G401 (cell line): ENCODE measurements around the gene CFAP53. TPM values are rescaled to one million over a fixed set of nuclear protein-coding genes. Genes with fewer than 3 reads are reported as not detected.
A peak's percentile ranks its signal among the peaks of the same experiment; 100 is the strongest.

Experiments
- DNase-seq: peaks from one replicate; pipeline ENCODE4 v3.0.0-alpha.2; 2015; ENCODE audit warnings: low spot score
- in situ Hi-C: cut with HindIII; loops from 2 replicates; pipeline ENCODE4 v1.10.0; 2016; ENCODE audit warnings: low sequenced_read_pairs, mixed read lengths
- total RNA-seq: library from RNA; depleted of rRNA; stranded (reverse); fragments of >200 nt; shearing (Covaris generic); gene quantifications from 2 replicates; pipeline ENCODE4 v1.2.3, GENCODE V29; 2014

CFAP53 gene
- total RNA-seq, 1 experiment from 2014 or later = not detected

DNA sequence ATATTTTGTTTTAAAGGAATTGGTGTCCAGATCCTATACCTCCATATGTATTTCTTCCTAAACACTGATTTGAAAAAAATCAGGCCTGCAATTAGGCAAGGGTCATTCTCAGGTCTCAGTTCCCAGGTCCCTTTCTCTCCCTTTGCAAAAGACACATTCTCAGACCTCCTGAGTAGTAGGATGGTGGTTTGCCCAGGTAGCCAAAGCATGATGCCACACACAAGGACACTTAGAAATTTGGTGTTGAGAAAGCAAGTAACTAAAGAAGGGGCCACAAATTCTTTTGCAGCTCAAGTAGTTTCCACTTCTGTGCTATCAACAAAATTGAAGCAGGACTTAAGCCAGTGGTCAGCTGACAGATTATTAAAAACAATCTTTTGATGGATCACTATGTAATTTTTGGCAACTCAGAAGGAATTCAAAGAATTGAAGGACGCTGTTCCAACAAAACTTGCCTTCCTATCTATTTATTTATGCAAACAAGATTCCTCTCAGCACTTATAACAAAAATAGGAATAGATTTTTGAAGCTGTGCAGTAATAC lies 64.7 kb downstream of the CFAP53 start:
- in situ Hi-C loops = loop anchor here (25.0 kb wide), 1 partner anchor 186 kb away; the partner anchor contains the start of gene SKA1
- no peak for DNase-seq

DNA sequence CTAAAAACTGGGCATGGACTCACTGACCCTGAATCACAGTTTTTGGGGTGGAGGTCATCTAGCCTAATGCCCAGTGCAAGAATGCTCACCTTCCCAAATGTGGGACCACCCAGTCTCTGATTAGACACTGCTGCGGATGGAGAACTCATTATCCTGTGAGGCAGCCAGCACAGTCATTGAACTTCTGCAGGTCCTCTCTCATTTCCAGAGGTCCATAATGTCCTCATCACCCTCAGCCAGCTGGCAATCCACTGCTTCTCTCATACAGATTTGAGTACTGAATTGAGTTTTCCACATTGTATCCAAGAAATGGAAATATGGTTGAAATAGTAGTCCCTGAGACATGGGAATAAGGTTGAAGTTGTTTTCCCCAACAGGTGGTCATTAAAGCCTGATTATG lies 66.4 kb downstream of the CFAP53 start:
- no peak for DNase-seq
- in situ Hi-C loops = loop anchor here (25.0 kb wide), 2 partner anchors 187 to 238 kb away; partner anchors contain the start of gene SKA1

DNA sequence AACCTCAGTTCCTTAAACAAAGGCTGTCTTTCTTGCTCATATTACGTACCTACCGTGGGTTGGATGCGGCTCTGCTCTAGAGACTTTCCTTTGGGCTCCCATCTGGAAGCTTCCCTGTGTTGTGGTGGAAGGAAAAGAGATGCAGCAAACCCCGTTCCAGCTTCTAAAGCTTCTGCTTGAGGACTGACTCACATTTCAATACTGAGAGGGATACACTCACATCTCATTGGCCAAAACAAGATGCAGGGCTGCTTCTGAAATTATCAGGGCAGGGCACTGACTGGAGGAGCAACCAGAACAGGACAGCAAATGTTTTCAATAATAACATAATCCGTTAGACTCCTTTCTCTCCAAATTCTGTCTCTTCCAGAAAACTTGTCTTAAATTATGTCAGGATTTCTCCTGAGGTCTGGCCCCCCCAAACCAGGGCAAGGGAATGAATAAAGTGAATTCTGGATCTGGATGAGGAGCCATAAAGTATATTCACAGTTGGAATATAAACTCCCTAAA lies 66.9 kb downstream of the CFAP53 start:
- in situ Hi-C loops = loop anchor here (25.0 kb wide), 1 partner anchor 237 kb away; no protein-coding TSS in a partner anchor
- no peak for DNase-seq

DNA sequence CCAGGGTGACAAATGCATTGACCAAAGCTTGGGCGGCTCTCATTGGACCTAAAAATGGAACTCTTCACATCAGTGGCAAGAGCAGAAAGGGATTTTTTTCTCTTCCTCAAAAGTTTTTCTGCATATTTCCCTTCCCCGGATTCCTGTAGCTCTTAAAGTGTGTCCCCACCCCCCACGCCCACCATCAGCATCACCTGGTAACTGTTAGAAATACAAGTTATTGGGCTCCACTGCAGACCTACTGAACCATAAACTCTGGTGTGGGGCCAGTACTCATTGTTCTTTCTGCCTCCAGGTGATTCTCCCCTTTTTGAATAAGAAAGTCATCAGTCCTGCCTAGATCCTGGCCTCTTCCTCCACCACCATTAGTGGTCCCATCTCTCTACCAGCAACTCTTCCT lies 70.0 kb downstream of the CFAP53 start:
- in situ Hi-C loops = loop anchor here (25.0 kb wide), 1 partner anchor 234 kb away; no protein-coding TSS in a partner anchor
- no peak for DNase-seq

DNA sequence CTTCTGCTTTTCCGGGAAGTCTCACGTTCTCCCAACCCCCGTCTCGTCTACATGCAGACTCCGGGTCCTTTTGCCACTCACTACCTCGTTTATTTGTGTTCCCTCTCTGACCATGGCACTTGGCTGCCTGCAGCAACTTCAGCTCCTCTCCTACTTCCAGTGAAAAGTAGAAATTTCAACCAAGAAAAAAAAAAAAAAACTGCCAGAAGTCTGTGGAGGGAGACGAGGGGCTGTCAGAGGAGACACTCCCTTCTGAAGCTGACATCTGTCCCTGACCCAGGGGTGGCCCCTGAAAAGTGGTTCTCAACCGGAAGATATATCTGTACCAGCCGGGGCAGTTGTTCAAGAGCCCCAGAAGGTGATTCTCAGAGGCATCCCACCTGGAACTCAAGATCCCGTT lies 70.6 kb downstream of the CFAP53 start:
- DNase-seq = no peak
- in situ Hi-C loops = loop anchor here (25.0 kb wide), 1 partner anchor 233 kb away; no protein-coding TSS in a partner anchor

DNA sequence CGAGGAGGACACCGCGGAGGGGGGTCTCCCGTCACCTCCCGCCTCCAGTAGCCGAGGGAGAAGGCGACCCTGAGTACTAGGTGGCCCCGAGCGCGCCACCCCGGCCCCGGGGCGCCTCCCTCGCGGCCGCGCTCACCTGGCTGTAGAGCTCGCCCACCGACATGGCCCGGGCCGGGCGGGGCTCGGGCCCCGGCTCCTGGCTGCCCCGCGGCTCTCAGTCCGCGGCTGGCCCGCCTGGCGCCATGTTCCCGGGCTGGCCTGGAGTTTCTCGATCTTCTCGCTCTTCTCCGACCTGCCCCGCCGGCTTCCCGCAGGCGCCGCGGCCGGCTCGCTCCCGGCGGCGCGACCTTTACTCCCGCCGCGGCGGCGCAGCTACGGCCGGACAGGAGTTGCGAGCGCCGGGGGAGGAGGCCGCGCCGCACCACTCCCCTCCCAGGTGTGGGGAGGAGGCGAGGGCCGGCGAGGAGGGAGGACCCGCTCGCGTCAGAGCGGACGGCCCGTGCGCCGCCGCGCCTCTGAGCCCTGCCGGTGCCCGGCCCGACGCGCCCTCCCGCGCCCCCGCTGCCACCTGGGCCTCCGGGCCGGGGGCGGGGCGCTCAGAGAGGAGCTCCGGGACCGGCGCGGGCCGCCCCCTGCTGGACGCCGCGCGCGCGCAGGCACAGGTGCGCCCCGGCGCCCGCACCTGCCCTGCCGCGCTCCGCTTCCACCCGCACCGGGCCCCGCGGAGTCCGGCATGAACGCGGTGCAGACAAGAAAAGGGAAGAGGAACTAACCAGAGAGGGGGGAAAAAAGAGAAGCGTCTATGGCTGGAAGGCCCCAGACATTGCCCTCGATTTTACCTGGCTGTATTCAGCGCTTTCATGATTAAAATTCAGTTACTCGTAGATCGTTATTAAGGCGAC lies 71.4 kb downstream of the CFAP53 start, which contains the start of gene MYO5B:
TSS of gene MYO5B (minus strand) at position 517 of the 902 bp plus-strand sequence. CDS start at position 163, 354 bp downstream.
- DNase-seq = peak; percentile 12
- in situ Hi-C loops = loop anchor here (25.0 kb wide), 1 partner anchor 233 kb away; no protein-coding TSS in a partner anchor

DNA sequence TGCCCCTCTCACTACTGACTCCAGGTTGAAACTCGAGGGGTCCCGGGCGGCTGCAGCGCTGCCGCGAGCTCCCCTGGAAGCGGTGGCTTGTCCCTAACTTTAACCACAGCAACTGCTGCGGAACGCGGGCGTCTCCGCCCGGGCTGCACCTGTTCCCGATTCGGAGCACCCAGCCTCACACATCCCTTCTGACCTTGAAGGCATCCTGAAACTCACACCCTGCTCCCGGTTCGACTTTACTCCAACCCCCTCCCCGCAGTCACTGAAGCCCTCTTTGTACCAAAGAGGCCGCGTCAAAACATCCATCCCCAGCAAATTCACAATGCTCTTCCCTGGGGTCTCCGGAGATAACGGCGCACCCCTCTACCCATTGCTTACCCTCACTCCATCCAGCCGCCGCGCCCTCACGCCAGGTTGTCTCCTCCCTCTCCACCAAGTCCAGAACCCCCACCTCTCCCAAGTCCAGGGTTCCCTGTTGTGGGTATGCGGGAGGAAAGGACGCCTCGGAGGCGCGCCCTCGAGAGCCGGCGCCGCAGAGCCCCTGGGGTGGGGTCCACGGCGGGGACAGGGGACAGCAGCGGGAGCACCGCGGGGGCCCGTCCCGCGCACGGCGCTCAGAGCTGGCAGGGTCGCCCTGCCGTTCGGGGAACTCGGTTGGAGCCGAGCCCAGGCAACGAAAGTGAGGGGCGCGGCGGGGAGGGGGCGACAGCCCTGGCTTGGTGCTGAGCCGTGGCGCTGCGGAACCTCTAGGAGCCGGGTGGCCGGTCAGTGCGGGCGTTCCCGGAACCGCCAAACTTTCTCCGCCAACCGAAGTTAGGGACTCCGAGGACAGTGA lies 72.3 kb downstream of the CFAP53 start:
- in situ Hi-C loops = loop anchor here (25.0 kb wide), 1 partner anchor 232 kb away; no protein-coding TSS in a partner anchor
- no peak for DNase-seq

DNA sequence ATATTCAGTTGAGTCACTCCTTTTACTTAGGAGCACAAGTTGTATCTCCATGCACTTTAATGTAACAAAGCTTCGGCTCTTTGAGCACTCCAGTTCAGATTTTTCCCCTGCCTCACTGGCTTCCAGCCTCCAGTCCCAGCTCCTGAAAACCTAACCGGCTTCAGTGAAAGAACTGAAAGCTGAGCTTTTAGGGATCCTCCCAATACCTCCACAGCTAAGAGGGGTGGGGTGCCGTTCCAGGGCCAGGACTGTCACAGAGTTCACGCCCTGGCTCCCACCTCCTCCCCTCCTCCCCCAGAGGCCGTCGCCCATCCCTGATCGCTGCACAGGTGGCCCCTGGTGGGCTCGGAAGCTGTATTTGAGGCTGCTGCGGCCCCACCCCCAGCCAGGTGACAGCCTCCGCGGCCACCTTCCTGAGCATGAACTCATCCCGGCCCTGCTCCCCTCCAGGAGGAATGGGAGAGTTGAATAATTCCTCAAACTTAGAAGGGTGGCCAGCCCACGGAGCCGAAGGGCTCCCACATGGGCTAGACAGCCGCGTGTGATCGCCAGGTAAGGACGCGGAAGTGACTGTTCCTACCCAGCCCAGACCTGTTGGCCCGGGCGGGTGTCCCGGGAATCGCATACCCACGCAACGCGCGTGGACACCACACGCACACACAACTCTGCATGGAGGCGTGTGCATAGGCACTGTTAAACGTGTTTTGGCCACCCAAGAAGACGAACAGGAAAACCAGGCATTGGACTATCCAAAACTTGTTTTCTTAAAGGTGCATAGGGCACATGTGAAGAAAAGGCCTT lies 73.1 kb downstream of the CFAP53 start:
- in situ Hi-C loops = loop anchor here (25.0 kb wide), 1 partner anchor 231 kb away; no protein-coding TSS in a partner anchor
- DNase-seq = peak; percentile 16

DNA sequence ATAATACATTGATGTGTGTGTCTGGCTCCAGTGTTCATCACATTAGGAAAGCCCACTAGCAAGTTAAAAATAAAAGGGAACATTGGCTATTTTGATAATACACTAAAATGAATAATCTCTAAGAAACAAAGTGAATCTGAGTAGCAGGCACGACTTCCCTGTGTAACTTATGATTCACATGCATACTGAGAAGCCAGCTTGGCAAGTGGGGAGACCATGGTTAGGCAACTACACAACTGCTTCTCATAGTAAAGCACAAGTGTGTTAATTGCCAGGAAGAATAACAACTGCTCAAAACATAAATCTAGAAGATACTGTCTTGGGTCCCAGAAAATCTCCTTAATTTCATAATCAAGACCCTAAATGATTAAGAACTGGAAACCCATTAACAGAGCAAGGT lies 75.4 kb downstream of the CFAP53 start:
- in situ Hi-C loops = loop anchor here (25.0 kb wide), 1 partner anchor 229 kb away; no protein-coding TSS in a partner anchor
- DNase-seq = no peak

DNA sequence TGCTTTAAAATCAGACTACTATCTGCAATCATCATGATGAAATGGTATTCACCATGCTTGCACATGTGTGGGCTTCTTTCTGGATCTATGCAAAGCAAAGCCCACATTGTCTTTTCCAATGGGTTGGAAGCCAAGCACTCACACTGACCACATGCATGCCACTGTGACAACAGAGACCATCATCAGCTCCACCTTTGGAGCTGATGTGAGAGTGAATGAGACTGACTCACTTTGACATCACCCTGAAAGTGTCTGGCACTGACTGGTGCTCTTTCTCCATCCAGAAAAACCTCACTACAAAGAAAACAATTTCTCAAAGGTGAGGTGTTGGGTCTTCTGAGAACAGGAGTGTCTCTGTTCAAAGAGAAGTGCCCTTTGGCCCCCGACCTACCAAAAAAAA lies 76.1 kb downstream of the CFAP53 start:
- in situ Hi-C loops = loop anchor here (25.0 kb wide), 1 partner anchor 228 kb away; no protein-coding TSS in a partner anchor
- no peak for DNase-seq

DNA sequence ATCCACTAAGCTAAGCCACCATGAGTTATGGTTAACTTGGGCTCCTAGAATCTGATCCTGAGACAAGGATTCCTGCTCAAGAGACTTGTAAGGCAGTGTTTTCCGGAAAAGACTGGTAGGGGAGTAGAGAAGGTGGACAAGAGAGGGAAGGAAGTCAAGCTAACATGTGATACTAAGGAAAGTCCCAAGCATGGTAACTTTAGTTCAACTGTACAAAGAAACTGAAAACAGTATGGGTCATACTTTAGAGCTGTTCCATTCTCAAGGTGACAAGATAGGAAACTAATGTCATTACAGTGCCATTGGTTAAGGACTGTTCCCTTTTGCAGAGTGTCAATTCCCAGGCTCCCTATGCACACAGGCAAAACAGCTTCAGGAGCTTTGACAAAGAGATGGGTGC lies 77.1 kb downstream of the CFAP53 start:
- DNase-seq = no peak
- in situ Hi-C loops = loop anchor here (25.0 kb wide), 1 partner anchor 227 kb away; no protein-coding TSS in a partner anchor

DNA sequence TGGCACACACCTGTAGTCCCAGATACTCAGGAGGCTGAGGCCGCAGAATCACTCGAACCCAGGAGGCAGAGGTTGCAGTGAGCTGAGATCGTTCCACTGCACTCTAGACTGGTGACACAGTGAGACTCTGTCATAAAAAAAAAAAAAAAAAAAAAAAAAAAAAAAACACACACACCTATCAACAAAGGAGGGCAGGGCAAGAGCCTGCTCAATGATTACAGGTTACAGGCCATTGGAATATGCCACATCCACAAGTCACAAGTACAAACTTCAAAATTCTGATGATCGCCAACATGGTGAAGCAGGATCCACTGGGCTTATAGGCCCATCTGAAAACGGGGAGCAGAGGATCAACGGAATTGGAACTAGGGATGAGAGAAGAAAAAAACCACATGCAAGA lies 77.6 kb downstream of the CFAP53 start:
- in situ Hi-C loops = loop anchor here (25.0 kb wide), 1 partner anchor 226 kb away; no protein-coding TSS in a partner anchor
- DNase-seq = no peak

DNA sequence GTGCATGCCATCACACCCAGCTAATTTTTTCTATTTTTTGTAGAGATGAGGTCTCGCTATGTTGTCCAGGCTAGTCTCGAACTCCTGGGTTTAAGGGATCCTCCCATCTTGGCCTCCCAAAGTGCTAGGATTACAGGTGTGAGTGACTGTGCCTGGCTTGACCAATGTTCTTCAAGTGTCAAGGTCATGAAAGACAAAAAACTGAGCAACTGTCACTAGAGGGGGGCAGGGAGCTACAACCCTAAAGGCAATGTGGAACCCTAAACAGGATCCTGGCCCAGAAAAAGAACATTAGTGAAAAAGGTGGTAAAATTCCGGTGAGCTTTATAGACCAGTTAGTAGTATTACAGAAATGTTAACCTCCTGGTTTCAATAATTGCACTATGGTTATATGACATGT lies 78.6 kb downstream of the CFAP53 start:
- in situ Hi-C loops = loop anchor here (25.0 kb wide), 1 partner anchor 225 kb away; no protein-coding TSS in a partner anchor
- no peak for DNase-seq

DNA sequence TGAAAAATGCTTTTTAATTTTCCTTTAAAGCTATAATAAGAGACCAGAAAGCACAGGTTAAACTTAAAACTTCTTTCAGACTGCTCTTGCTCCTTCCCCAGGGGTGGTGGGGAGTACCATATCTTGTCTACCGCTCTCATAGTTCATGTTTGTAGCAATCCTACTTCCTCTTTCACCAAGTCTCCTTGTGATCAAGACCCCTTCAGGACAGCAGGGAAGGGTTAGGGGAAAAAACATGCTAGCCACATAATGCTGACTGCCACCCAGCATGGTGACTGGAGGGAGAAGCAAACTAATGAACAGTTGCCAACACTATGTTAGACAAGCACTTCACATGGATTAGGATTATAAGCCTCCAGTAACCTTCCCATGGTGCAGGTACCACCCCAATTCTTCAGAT lies 79.9 kb downstream of the CFAP53 start:
- DNase-seq = no peak
- in situ Hi-C loops = loop anchor here (25.0 kb wide), 1 partner anchor 224 kb away; no protein-coding TSS in a partner anchor

DNA sequence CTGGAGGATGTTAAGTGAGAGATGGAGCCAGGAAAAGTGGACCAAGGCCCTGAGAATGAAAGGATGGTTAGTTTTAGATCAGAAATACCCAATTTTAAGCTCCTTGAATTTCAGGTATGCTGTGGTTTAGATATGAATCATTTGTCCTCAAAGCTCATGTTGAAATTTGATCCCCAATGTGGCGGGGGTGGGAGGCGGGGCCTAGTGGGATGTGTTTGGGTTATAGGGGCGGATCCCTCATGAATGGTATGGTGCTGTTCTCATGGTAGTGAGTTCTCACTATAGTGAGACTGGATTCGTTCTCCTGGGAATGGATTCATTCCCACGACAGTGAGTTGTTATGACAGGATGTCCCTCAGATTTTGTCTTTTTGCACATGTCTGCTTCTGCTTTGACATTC lies 82.7 kb downstream of the CFAP53 start:
- in situ Hi-C loops = loop anchor here (25.0 kb wide), 1 partner anchor 221 kb away; no protein-coding TSS in a partner anchor
- DNase-seq = no peak

DNA sequence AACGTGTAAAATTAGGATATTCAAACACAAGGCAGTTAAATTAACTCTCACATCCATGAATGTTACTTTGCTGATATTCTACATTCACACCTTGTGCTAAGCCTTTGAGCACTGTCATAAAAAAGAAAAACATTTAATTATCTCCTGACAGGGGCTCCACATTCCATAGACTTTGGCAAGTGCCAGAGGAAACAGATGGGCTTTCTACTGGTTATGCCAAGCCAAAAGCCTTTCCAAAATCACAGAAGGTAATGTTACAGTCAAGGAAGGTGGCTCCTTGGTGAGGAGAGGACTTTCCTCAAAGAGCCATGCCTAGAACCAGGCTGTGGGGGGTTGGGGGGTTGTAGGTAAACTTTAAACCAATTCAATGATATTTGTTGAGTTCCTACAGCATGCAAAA lies 83.8 kb downstream of the CFAP53 start:
- in situ Hi-C loops = loop anchor here (25.0 kb wide), 1 partner anchor 220 kb away; no protein-coding TSS in a partner anchor
- DNase-seq = peak; percentile 95

DNA sequence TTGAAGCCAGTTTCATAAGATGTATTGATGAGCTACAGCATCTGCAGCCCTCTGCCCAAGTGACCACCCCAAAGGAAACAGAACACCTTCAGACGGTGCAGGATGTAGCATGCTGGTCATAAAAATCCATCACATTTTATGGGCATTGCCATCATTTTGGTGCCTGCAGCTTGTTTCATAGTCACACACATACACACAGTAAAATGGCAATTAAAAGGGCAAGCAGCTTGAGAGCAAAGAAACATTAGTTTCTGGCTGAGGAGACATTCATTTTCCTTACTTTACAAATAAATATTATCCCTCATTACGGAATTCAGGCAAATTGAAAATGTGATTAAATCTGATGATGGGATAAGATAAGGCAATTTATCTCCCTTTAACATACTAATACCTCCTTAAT lies 84.7 kb downstream of the CFAP53 start:
- DNase-seq = no peak
- in situ Hi-C loops = loop anchor here (25.0 kb wide), 1 partner anchor 219 kb away; no protein-coding TSS in a partner anchor
